GM04504 (cell line): Measurements from ENCODE around the gene EFNA2.
"Not testable (repeated sequence)": the region's sequence is repeated elsewhere in the genome, so short reads cannot be mapped to it uniquely, and the experiment has no call there.

Source experiments
- DNase-seq: peaks from one replicate; pipeline ENCODE4 v3.0.0-alpha.2; 2012; ENCODE audit warnings: low read depth

The EFNA2 gene

GRCh38 chr19:1318678-1319471 lies 33.2 kb downstream of the EFNA2 start:
- no peak for DNase-seq

DNA sequence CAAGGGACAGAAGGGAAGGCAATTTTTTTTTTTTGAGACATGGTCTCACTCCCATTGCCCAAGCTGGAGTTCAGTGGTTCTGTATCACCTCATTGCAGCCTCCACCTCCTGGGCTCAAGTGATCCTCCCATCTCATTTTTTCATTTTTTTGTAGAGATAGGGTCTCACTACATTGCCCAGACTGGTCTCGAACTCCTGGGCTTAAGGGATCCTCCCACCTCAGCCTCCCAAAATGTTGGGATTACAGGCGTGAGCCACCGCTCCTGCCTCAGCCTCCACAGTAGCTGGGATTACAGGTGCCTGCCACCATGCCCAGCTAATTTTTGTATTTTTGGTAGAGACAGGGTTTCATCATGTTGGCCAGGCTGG lies 34.6 kb downstream of the EFNA2 start:
- DNase-seq = not testable (repeated sequence)

- no peak for DNase-seq
These were observed 35.9 kb downstream of the EFNA2 start for GRCh38 chr19:1321539-1321938.

- DNase-seq = no peak
These were observed 36.7 kb downstream of the EFNA2 start for GRCh38 chr19:1322198-1322981.

GRCh38 chr19:1324249-1324805 lies 38.7 kb downstream of the EFNA2 start:
- no peak for DNase-seq

- peak; percentile 46 for DNase-seq
These were observed 39.3 kb downstream of the EFNA2 start for GRCh38 chr19:1324806-1325567.

GRCh38 chr19:1325568-1326294 lies 40.1 kb downstream of the EFNA2 start:
- DNase-seq = no peak

DNA sequence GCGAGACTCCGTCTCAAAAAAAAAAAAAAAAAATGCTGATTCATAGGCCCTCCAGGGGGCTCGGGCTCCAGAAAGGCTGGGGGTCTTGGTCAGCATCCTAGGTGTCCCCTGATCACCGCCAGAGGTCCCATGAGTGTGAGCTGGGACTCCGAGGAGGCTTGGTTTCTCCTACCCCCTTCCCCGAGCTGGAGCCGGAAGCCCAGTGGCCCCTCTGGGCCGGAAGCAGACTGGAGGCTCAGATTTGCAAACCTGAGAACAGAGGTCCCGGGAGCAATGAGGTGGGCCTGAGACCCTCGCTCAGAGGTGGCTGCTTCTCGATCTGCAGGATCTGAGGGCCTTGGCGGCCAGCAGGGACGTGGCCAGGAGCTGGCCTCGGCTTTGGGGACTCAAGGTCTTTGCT lies 41.5 kb downstream of the EFNA2 start:
- DNase-seq = no peak

GRCh38 chr19:1332208-1332607 lies 46.5 kb downstream of the EFNA2 start:
- DNase-seq = not testable (repeated sequence)

DNA sequence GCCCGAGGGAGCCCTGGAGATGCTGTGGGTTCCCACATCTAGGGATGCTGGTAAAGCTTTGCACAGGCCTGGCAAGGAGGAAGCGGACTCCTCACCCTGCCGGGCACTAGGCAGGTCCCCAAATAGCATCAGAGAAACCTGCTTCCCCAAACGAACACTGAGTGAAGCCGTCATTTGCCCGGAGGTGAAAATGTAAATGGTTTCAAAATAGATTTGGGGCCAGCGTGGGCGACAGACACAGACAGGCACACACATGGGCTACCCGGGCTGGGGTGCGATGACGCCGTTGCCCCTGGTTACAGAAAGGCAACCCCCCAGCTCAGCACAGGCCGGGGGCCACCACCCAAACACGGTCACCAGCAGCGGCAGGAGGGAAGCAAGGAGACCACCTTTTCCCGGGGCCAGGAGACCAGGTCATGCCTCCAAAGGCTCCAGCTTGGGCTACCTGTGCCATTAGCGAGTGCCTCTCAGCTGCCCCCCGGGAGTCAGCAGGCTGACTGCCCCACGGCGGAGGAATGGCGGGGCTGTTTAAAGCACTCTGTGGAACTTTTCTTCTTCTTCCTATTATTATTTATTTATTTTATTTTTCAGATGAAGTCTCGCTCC lies 50.5 kb downstream of the EFNA2 start:
- no peak for DNase-seq

DNA sequence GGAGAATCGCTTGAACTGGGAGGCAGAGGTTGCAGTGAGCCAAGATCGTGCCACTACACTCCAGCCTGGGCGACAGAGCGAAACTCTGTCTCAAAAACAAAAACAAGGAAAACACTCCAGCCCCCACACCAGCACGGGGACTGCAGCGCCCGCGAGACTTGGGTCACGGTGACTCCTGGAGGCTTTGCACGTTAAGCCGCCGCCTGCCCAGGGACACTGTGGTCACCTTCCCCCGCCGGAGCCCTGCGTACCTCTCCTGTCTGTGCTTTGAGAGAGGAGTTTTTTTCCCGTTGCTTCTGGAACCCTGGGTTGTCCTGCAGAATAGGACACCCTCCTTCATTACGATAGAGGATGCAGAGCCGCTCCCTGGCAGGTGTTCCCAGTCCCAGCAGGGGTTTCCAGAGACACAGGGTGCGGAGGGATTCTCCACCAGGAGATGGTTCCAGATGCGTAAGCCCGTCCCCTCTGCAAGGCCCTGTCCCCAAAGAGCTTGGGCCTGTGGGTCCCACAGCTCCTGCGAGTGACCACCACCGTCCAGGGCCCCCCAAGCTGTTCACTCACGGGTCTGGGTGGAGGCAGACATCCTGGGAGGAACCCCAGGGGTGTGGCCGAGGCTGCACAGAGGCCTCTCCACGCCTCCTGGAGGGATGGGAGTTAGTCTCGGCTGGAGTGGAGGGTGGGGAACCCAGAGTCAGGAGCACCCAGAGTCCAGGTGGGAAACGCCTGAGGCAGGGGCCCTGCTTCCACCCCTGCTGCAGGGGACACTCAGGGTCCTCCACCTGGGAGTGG lies 55.2 kb downstream of the EFNA2 start:
- DNase-seq = no peak

- no peak for DNase-seq
These were observed 57.4 kb downstream of the EFNA2 start for GRCh38 chr19:1343041-1343440.

DNA sequence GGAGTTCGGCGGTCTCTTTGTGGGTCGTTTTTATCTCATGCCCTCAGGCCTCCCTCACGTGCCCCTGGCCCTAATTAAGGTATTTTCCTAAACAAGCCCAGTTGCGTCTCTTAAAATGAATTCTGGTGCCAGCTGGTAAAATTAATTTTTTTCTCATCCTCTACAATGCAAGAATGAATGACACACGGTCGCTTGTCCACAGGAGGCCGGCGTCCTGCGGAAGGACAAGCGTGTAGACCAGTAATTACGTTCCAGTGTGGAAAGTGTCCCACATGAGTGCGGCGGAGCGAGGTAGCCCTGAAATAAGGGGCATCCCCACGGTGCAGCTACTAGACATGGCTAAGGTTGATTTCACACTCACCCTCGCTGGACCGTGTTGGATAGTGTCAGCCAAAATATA lies 63.5 kb downstream of the EFNA2 start:
- no peak for DNase-seq

- no peak for DNase-seq
These were observed 65.2 kb downstream of the EFNA2 start for GRCh38 chr19:1350867-1351266.
